GM23338 (cell line): ENCODE results near the gene NOSIP. TPM values are rescaled to one million over a fixed set of nuclear protein-coding genes. Genes with fewer than 3 reads are reported as not detected.
A peak's percentile ranks its signal among the peaks of the same experiment; 100 is the strongest.

ENCODE experiments used
- ATAC-seq: fragments of 200-7000 bp; cut with Tn5 transposase; 3 replicates; pipeline ENCODE4 v1.9.1; 2020
- DNase-seq: peaks from one replicate; pipeline ENCODE4 v3.0.0-alpha.2; 2015; ENCODE audit warnings: low spot score
- H2AFZ ChIP-seq: fragments of 200-600 bp; sonication (generic); 2 replicates; pipeline ENCODE4 v1.8.0; 2016; ENCODE audit warnings: antibody characterized with exemption, mild to moderate bottlenecking, moderate library complexity
- H3F3A ChIP-seq: fragments of 200-600 bp; sonication (generic); replicated peaks from 2 replicates; pipeline ENCODE4 v1.8.0; 2017; ENCODE audit warnings: antibody characterized with exemption, mixed run types, low read depth
- H3K27ac ChIP-seq: fragments of 200-600 bp; sonication (generic); 2 replicates; pipeline ENCODE4 v1.6.1; 2016; ENCODE audit warnings: low read depth
- H3K27me3 ChIP-seq: fragments of 200-600 bp; sonication (generic); 2 replicates; pipeline ENCODE4 v1.8.0; 2016; ENCODE audit warnings: mild to moderate bottlenecking, mixed run types, moderate library complexity; ENCODE audit not compliant: insufficient read depth
- H3K36me3 ChIP-seq: fragments of 200-600 bp; sonication (generic); 2 replicates; pipeline ENCODE4 v1.8.0; 2016; ENCODE audit warnings: mild to moderate bottlenecking; ENCODE audit not compliant: insufficient read depth
- H3K4me1 ChIP-seq: fragments of 200-600 bp; sonication (generic); 2 replicates; pipeline ENCODE4 v1.8.0; 2016; ENCODE audit warnings: mild to moderate bottlenecking, moderate library complexity; ENCODE audit not compliant: insufficient read depth
- H3K4me2 ChIP-seq: fragments of 200-600 bp; sonication (generic); 2 replicates; pipeline ENCODE4 v1.7.1; 2017; ENCODE audit warnings: mixed run types
- H3K4me3 ChIP-seq: fragments of 200-600 bp; sonication (generic); 2 replicates; pipeline ENCODE4 v1.6.1; 2016; ENCODE audit warnings: mixed run types
- H3K79me2 ChIP-seq: fragments of 200-600 bp; sonication (generic); replicated peaks from 2 replicates; pipeline ENCODE4 v1.8.0; 2017; ENCODE audit warnings: mild to moderate bottlenecking; ENCODE audit not compliant: insufficient read depth
- H3K9me2 ChIP-seq: fragments of 200-600 bp; sonication (generic); 2 replicates; pipeline ENCODE4 v1.8.0; 2017; ENCODE audit not compliant: insufficient read depth
- H4K20me1 ChIP-seq: fragments of 200-600 bp; sonication (generic); replicated peaks from 2 replicates; pipeline ENCODE4 v1.8.0; 2017; ENCODE audit warnings: mild to moderate bottlenecking; ENCODE audit not compliant: insufficient read depth
- H3K27ac Mint-ChIP-seq: 2 replicates; pipeline ENCODE4 v1.8.0; 2020; ENCODE audit warnings: inconsistent platforms, mild to moderate bottlenecking, moderate library complexity, mixed read lengths
- H3K27me3 Mint-ChIP-seq: 3 replicates; pipeline ENCODE4 v1.8.0; 2022; ENCODE audit warnings: low read depth, mild to moderate bottlenecking, moderate library complexity, mixed read lengths, inconsistent platforms; ENCODE audit not compliant: insufficient read depth, poor library complexity
- H3K36me3 Mint-ChIP-seq: 3 replicates; pipeline ENCODE4 v1.8.0; 2021; ENCODE audit warnings: low read depth, mild to moderate bottlenecking, inconsistent platforms, moderate library complexity, mixed read lengths
- H3K4me1 Mint-ChIP-seq: 3 replicates; pipeline ENCODE4 v1.8.0; 2020; ENCODE audit warnings: mild to moderate bottlenecking, inconsistent platforms, mixed read lengths
- H3K4me3 Mint-ChIP-seq: 3 replicates; pipeline ENCODE4 v1.8.0; 2021; ENCODE audit warnings: moderate library complexity, mild to moderate bottlenecking, inconsistent platforms, mixed read lengths
- H3K9me3 Mint-ChIP-seq: 3 replicates; pipeline ENCODE4 v1.8.0; 2020; ENCODE audit warnings: moderate library complexity, mild to moderate bottlenecking, inconsistent platforms, mixed read lengths
- CREB1 ChIP-seq: fragments of 250-450 bp; sonication (Bioruptor Pico); IDR thresholded peaks from 2 replicates; pipeline ENCODE4 v1.5.0; 2020; ENCODE audit warnings: low read depth, mild to moderate bottlenecking, moderate library complexity
- ETS1 ChIP-seq: IDR thresholded peaks from 2 replicates; pipeline ENCODE4 v1.6.1; 2016; ENCODE audit warnings: antibody characterized with exemption
- EZH2 ChIP-seq: fragments of 200-600 bp; sonication (generic); IDR thresholded peaks from one replicate; pipeline ENCODE4 v1.8.0; 2017; ENCODE audit warnings: antibody characterized with exemption, mild to moderate bottlenecking, low read depth; ENCODE audit not compliant: unreplicated experiment
- JUNB ChIP-seq: IDR thresholded peaks from one replicate; pipeline ENCODE4 v1.6.1; 2016; ENCODE audit warnings: antibody characterized with exemption; ENCODE audit not compliant: unreplicated experiment
- NANOG ChIP-seq: IDR thresholded peaks from 2 replicates; pipeline ENCODE4 v1.6.1; 2016; ENCODE audit warnings: antibody characterized with exemption, borderline replicate concordance
- POLR2AphosphoS5 ChIP-seq: IDR thresholded peaks from 2 replicates; pipeline ENCODE4 v1.6.1; 2016; ENCODE audit warnings: antibody characterized with exemption, low read depth
- REST ChIP-seq: IDR thresholded peaks from one replicate; pipeline ENCODE4 v1.6.1; 2018; ENCODE audit warnings: antibody characterized with exemption; ENCODE audit not compliant: unreplicated experiment
- STAT1 ChIP-seq: IDR thresholded peaks from one replicate; pipeline ENCODE4 v1.6.1; 2016; ENCODE audit warnings: antibody characterized with exemption; ENCODE audit not compliant: unreplicated experiment
- ZNF114 ChIP-seq: fragments of 250-450 bp; sonication (Bioruptor Pico); IDR thresholded peaks from 2 replicates; pipeline ENCODE4 v1.5.0; 2020; ENCODE audit warnings: mild to moderate bottlenecking, moderate library complexity
- ZNF331 ChIP-seq: fragments of 250-450 bp; sonication (Bioruptor Pico); IDR thresholded peaks from 2 replicates; pipeline ENCODE4 v1.5.0; 2020; ENCODE audit warnings: low read depth, mild to moderate bottlenecking, moderate library complexity
- ZNF462 ChIP-seq: fragments of 250-450 bp; sonication (Bioruptor Pico); IDR thresholded peaks from 2 replicates; pipeline ENCODE4 v1.5.0; 2020; ENCODE audit warnings: mild to moderate bottlenecking, moderate library complexity
- polyA plus RNA-seq: library from polyadenylated mRNA; unstranded; fragments of >200 nt; fragmentation: Nextera tagmentation; extraction: Ambion mirVana; gene quantifications from 2 replicates; pipeline ENCODE4 v1.2.1, GENCODE V29; 2016
- total RNA-seq: library from RNA; depleted of rRNA; stranded (reverse); fragments of >200 nt; shearing (Covaris generic); gene quantifications from 2 replicates; pipeline ENCODE4 v1.2.3, GENCODE V29; 2014

The NOSIP gene
- total and polyA plus RNA-seq, 2 experiments from 2014 or later = 88.5 to 143 TPM

GRCh38 chr19:49514151-49514550 is 66.2 kb downstream of the NOSIP start (continued):
- TF ChIP-seq ZNF114 = no peak
- no peak for TF ChIP-seq NANOG
- no peak for TF ChIP-seq STAT1
- no peak for TF ChIP-seq JUNB
- no peak for TF ChIP-seq REST
- no peak for TF ChIP-seq CREB1 (CRISPR knock-in tag)
- no peak for TF ChIP-seq EZH2
- no peak for TF ChIP-seq POLR2AphosphoS5

- H3K4me2 ChIP-seq = peak overlapping the region; percentile 94
- peak overlapping the region; percentile 88 for H3K27ac ChIP-seq
- H3K4me3 Mint-ChIP-seq = peak overlapping the region; percentile 89
- DNase-seq (no peak), ATAC-seq (peak; percentile 3)
- H3K27me3 ChIP-seq = no peaks in the 10 kb centered on the region
- peaks cover 5% of the 10 kb centered on the region for H3K36me3 ChIP-seq
- no peak overlapping the region for H3K27ac Mint-ChIP-seq
- H3K79me2 ChIP-seq = peaks cover 11% of the 10 kb centered on the region; the same call in 1 of the 2 replicates
- H3K36me3 Mint-ChIP-seq = peaks cover 12% of the 10 kb centered on the region; the same call in 2 of the 3 replicates
- no peak overlapping the region for H2AFZ ChIP-seq
- H3K9me2 ChIP-seq = no peaks in the 10 kb centered on the region
- H4K20me1 ChIP-seq = no peaks in the 10 kb centered on the region; the same call in 1 of the 2 replicates
- peaks cover 16% of the 10 kb centered on the region for H3K4me1 Mint-ChIP-seq
- peaks cover 24% of the 10 kb centered on the region; the same call in 1 of the 2 replicates for H3F3A ChIP-seq
- peak overlapping the region; percentile 79 for H3K4me3 ChIP-seq
- peaks cover 14% of the 10 kb centered on the region for H3K27me3 Mint-ChIP-seq
- H3K9me3 Mint-ChIP-seq = no peaks in the 10 kb centered on the region; the same call in 2 of the 3 replicates
- H3K4me1 ChIP-seq = peaks cover 21% of the 10 kb centered on the region
- TF ChIP-seq ZNF331 (CRISPR knock-in tag) (no peak), STAT1 (no peak), CREB1 (CRISPR knock-in tag) (no peak), ZNF462 (CRISPR knock-in tag) (no peak), REST (no peak), ETS1 (no peak), POLR2AphosphoS5 (no peak), NANOG (no peak)
These were observed 66.6 kb downstream of the NOSIP start for GRCh38 chr19:49513746-49514118.
